GM12892 (cell line): Measurements from ENCODE around the gene HDAC8.

ENCODE experiments used
- POLR2A ChIP-seq: IDR thresholded peaks from 2 replicates; pipeline ENCODE4 v1.6.1; 2011; ENCODE audit warnings: low read depth, low read length, control low read depth
- TAF1 ChIP-seq: IDR thresholded peaks from 2 replicates; pipeline ENCODE4 v1.6.1; 2011; ENCODE audit warnings: low read depth, mild to moderate bottlenecking, control low read depth, low read length, borderline replicate concordance

- TF ChIP-seq POLR2A (no peak), TAF1 (no peak)
These were observed 18.0 kb downstream of the HDAC8 start for GRCh38 chrX:72554448-72555140.
